Ramos (cell line): Measurements from ENCODE around the gene AUTS2.

ENCODE experiments used
- in situ Hi-C: fragments of 300-500 bp; cut with MboI; formaldehyde crosslinking; loops from one replicate; pipeline ENCODE4 v1.14.3; 2022; ENCODE audit warnings: low sequenced_read_pairs; ENCODE audit not compliant: unreplicated experiment

Gene AUTS2

DNA sequence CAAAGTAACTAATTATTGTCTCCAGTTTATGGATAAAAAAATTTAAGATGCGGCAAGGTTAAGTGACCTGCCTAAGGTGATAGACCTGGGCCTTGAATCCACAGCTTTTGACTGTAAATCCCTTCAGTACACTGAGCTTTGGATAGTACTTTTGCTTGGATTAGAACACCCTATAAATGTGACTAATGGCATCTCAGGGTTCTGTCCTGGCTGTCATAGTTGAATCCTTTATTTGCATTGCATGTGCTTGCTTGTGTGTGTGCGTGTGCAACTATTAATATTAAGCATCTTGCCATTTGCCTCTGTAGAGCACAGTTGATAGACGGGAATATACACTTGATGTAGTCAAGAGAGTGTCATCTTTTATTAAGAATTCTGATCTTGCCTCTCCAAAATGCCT lies 228.0 kb downstream of the AUTS2 start:
- in situ Hi-C loops = no loop called here

- in situ Hi-C loops = no loop called here
Observed at GRCh38 chr7:69827140-69827539, 228.9 kb downstream of the AUTS2 start.

- in situ Hi-C loops = no loop called here
Observed at GRCh38 chr7:69827558-69827957, 229.3 kb downstream of the AUTS2 start.

DNA sequence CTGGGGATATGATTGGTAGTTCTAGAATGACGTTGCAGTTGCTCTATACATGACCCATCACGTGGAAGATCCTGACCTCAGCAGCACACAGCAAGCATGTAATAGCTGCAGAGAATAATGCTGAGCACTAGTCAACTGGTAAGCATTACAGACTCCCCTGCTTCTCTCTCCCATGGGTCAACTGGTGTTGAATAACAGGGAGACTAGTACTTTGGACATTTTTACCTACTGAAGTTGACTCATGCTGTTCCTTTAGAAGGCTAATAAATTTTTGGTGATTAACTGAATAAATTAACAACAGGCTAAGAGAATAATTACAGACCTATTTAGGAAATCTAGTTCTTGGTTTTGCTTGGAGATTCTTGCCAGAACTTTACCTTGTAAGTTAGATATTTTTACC lies 234.1 kb downstream of the AUTS2 start:
- in situ Hi-C loops = no loop called here

- in situ Hi-C loops = no loop called here
Observed at GRCh38 chr7:69833964-69834363, 235.7 kb downstream of the AUTS2 start.

DNA sequence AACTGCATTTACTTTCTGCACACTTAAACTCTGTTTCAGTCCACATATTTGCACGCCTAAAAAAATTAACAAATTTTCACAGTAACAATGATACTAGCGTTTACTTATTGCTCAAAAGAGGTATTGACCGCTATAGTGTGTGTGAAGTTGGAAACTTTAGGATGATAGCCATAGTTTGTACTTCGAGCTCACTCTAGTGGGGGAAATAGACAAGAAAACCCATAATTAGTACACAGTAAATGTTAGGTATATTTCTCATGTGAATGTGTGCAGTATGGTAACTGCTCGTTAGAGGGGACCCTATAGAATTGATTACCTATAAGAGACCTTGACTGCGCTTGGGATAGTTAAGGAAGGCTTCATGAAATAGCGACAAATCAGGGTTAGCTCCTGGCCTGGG lies 238.4 kb downstream of the AUTS2 start:
- in situ Hi-C loops = no loop called here

GRCh38 chr7:69837387-69838068 lies 239.3 kb downstream of the AUTS2 start:
- in situ Hi-C loops = no loop called here

GRCh38 chr7:69839782-69840181 lies 241.5 kb downstream of the AUTS2 start:
- in situ Hi-C loops = no loop called here

DNA sequence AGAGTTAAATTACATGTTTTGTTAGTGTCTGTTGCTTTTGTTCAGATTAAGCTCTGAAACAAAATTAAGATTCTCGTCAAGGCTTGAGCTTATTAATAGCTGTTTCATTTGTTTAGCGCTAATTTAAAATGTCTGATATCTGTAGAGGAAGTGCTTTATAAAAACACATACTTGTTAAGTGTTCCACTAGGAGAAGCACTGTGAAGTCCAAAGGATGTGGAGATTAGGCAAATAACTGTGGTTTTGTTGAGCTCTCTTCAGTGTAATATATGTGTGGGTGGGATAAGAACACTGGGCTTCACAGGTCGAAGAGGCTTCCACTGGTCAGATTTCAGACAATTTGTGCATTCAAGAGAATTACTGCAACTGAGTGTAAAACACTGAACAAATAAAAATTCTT lies 242.0 kb downstream of the AUTS2 start:
- in situ Hi-C loops = no loop called here

GRCh38 chr7:69843653-69844052 lies 245.4 kb downstream of the AUTS2 start:
- in situ Hi-C loops = no loop called here

DNA sequence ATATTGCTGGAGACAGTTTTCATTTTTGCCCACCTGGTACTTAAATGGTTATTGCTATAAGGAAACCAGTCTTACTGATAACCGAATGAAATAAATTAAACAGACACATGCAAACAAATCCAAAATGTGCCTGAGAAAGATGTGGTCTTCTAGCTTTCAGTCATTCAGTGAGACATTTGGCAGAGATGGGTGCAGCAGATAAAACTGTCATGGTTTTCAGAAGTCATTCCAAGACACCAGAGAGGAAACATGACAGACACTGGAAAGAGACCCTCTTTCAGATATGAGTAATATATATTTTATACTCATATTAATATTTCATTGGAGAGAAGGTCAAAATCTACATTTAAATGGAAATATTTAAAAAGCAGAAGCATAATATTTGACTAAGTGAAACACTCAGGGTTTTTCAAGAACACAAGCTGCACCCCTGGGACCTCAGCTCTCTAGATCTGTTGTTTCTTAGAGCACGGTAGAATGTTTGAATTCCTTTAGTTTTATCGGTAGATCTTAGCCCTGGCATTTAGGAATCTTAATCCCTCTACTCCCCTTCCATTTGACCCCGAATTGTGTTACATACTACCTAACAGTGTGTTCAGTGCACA lies 246.1 kb downstream of the AUTS2 start:
- in situ Hi-C loops = no loop called here

GRCh38 chr7:69845721-69846495 lies 247.6 kb downstream of the AUTS2 start:
- in situ Hi-C loops = no loop called here

GRCh38 chr7:69847921-69848612 lies 249.8 kb downstream of the AUTS2 start:
- in situ Hi-C loops = no loop called here

DNA sequence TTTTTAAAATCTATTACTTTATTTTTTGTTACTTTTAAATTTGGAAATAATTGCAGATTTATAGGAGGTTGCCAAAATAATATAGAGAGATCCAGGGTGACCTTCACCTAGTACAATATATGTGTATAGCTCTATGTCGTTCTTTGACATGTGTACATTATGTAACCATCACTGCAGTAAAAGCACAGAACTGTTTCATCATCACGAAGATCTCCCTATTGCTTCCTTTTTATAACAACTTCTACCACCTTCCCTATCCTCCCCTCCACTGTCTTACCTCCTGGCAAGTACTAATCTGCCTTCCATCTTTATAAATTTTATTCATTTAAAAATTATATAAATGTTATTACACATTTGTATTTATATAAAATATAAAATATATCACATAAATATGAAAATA lies 251.0 kb downstream of the AUTS2 start:
- in situ Hi-C loops = no loop called here

- in situ Hi-C loops = no loop called here
Observed at GRCh38 chr7:69857014-69857413, 258.7 kb downstream of the AUTS2 start.

DNA sequence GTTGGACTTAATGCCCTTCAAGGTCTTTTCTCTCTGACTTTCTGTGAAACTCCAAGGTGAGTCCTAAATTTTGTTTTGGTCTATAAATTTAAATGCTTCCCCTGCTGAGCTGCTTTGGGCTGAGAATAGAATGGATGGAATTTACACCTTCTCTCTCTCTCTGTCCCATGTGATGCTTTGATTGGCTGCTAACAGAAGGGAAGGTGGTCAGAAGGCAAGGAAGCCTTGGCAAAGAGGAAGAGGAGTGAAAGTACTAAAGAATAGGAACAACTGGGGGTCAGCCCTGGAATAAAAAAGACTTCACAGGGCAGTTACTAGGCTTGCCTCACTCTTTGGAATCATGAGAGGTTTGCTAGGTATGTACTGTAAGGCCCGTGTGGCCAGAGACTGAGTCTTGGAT lies 260.2 kb downstream of the AUTS2 start:
- in situ Hi-C loops = no loop called here

DNA sequence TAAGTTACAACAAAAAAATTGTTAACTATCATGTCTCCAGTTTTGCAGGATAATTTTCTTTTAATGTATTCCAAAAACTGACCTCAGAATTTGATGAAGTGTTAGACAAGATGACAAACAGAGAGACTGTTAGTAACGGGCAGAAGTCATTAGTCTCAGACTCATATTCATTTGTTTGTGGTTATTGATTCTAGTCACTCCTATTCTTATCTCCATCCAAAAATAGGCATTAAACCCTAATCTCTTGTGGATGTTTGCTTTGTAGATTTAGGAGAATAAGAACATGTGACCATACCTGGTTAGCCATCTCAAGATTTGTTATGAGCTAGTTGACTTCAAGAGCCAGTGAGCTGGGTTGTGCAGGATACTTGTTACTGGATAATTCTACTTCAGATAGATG lies 261.1 kb downstream of the AUTS2 start:
- in situ Hi-C loops = no loop called here

GRCh38 chr7:69860486-69860885 lies 262.2 kb downstream of the AUTS2 start:
- in situ Hi-C loops = no loop called here

- in situ Hi-C loops = no loop called here
Observed at GRCh38 chr7:69860941-69861622, 262.8 kb downstream of the AUTS2 start.

DNA sequence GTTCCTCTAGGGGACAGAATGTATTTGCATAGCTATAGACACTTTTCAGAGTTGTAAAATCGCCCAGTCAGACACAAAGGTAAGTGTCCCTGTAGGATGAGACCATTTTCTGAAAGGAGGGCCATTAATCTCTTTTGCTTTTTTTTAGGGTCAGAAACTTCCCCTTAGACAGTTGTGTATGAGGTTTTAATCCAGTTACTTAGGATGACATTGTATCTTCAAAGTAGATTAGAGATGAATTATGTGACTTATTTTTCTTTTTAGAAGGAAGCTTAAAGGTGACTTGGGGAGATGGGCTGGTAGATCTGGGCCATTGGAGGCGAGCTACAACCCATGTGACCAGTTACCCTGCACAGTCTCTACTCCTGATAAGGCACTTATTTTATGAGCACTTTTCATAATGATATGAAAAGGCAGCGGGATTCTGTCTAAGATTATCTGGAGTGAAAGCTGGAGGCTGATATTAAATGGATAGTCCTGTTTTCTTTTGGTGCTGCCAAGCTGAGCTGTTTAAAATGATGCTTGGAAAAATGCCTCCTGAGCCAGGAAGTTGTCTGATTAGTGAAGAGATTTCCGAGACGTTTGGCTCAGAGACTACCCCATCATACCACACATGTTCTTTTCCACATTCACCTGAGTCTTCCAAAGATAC lies 264.3 kb downstream of the AUTS2 start:
- in situ Hi-C loops = no loop called here
